HG03460 (cell line): Measurements from ENCODE around the gene HNRNPH3.
"Not testable (repeated sequence)": the region's sequence is repeated elsewhere in the genome, so short reads cannot be mapped to it uniquely, and the experiment has no call there.

ENCODE experiments used
- ATAC-seq: cut with Tn5 transposase; IDR thresholded peaks from one replicate; pipeline ENCODE4 v1.9.1; 2021; ENCODE audit not compliant: unreplicated experiment

HNRNPH3 gene, protein sequence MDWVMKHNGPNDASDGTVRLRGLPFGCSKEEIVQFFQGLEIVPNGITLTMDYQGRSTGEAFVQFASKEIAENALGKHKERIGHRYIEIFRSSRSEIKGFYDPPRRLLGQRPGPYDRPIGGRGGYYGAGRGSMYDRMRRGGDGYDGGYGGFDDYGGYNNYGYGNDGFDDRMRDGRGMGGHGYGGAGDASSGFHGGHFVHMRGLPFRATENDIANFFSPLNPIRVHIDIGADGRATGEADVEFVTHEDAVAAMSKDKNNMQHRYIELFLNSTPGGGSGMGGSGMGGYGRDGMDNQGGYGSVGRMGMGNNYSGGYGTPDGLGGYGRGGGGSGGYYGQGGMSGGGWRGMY

DNA sequence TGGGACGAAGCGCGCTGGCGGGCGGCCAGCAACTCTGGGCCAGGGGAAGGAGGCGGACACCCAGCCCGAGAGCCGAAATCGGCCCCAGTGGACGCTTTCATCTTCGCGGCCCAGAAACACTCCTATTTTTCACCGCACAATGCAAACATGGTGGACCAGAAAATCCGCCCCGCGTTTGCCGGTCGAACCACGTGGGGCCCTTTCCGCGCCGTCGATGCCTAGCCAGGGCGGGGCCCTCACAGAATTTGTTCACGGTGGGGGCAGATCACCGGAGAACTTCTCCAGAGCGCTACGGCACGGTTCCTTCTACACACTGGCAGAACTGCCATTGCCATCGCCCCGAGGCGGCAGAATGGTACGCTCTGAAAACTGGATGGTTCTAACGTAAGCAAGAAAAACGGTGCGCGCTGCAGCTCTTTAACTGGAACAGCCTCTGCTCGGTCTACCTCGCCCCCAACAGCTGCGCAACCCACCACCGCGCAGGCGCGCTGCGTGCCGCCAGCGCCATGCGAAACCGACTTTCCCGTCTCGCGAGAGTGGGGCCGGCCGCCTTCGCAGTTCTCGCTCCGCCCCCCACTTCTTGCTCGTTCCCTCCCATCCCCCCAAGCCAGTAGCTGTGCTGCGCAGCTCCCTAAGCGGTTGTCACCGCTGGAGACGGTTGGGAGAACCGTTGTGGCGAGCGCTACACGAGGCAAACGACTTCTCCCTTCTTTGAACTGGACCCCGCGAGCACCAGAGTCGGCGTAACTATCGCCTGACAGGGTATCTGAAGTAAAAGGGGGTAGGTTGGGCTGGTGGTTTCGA lies at the start of gene HNRNPH3:
TSS of gene HNRNPH3 (plus strand) at position 610 of the 804 bp plus-strand sequence. CDS start 5,158 bp downstream, outside the sequence.
- peak; percentile 75 for ATAC-seq

DNA sequence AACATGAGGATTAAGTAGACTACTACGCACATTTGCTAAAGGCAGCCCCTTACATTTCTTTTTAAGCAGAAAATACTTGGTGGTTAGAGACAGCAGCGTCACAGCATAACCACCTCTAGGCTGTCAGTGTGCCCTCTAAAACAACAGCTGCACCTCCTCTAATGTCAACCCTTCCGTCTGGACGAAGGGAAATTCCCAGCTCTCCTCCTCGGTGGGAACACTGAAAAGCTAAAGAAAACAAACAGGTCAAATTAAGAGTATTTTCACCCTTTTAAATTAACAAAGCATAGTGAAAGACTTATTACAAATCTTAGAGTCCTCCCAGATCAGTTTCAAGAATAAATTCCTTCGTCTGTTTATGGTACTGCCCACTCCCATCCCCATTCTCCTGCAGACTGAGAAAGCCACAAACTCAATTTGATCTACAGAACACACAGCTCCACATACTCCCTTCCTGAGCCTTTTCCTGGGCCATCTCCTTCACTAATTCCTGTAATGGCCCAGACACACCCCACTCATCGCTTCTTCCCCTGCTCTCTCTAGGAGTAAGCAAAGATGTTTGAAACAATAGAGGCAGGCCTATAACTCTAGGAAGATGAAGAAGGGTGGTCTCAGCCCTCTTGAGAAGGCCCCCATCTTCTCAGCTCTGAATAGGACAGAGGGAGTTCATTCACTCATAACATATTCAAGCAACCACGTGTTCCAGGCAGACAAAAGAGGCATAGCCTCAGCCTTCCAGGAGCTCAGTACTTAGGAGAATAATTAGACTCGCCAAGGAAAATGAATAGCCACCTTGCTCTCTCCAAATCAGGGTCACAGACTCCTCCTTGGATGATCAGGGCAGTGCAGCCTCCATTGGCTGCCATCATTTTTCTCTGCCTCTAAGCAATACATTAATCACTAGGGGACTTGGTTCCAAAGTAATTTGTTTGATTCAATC lies 47.5 kb upstream of the HNRNPH3 start:
- ATAC-seq: no peak

DNA sequence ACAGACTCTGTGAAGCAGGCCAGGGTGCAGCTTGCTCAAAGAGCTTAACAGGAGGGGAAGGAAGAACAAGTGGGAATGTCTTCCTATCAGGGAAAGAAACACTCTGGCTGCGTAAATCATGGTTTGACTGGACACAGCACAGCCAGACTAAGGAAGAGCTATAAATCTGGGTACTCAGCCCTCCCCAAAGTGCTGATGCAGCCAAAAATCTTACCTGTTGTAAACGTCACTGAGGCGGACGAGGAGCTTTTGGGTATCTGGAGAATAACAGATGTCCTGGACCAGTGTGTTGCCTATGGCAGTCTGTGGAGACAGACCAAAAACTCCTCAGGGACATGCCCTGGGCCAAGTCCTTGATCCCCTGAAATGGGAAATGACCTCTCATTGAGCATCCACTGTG lies 43.1 kb upstream of the HNRNPH3 start:
- ATAC-seq: no peak

DNA sequence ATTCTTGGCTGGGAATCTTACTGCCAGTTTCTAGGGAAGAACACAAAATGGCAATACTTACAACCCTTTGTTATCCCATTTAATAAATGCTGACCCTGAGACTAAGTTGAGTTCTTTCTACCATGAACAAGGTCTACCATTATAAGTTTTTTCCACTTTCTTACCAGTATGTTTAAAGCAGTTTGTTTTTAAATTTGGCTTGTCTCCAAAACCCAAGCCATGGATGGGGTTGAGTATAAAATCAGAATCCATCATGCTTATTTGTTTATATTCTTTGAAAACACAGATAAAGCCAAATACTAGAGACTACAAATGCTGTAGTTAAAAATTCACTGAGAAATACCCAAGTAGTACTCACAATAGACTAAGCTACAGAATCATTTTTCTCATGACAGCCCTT lies 41.1 kb upstream of the HNRNPH3 start:
- ATAC-seq: no peak

DNA sequence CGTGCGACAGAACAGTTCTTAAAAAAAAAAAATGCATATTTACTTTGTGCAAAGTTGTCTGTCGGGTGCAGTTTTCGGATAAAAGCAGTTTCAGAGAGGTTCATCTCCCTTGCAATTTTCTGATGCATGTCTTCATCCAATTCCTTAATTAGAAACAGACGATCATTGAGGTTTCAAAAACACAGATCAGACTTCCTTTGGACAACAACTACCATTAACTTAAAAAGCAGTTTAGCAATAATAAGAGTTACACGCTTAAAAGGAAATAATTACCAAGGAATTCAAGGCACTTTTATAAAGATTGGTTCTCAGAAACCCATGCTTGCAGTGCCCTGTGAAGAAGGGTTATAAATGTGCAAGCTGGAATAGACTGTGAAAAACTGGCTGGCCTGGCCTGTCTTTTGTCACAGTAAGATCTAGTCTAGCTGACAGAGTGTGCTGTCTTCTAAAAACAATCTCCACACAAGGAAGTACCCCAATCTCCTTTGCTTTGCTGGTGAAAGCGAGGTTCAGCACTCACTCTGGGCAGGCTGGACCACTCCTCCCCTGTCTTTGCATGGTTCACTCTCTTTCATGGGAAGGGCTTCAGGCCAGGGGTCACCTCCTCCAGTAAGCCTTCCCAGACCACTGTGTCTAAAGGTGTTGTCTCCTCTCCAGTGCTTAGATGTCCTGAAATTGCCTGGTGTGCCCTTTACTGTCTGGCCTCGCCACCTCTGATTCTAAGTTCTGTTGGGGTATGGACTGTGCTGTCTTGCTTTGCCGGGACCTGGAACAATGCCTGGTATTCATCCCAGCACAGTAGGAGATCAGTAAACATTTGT lies 34.8 kb upstream of the HNRNPH3 start:
- ATAC-seq: no peak

DNA sequence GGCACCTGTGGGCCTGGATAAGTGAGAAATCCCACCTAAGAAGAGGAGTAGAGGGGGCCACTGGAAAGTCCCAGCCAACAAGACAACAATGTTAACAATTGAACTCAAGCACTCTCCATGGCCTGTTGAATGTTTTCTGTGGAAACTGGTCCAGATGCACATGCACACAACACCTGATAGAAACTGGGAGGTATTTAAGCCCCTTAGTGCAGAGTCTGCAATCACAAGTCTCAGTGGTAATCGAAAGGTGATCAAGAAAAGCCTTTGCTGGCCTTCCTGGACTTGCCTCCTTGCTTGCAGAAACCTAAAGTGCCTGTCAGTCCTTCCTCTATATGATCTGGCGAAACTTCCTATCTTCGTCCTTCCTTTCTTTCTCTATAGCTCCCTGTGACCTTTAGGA lies 30.6 kb upstream of the HNRNPH3 start:
- ATAC-seq: no peak

DNA sequence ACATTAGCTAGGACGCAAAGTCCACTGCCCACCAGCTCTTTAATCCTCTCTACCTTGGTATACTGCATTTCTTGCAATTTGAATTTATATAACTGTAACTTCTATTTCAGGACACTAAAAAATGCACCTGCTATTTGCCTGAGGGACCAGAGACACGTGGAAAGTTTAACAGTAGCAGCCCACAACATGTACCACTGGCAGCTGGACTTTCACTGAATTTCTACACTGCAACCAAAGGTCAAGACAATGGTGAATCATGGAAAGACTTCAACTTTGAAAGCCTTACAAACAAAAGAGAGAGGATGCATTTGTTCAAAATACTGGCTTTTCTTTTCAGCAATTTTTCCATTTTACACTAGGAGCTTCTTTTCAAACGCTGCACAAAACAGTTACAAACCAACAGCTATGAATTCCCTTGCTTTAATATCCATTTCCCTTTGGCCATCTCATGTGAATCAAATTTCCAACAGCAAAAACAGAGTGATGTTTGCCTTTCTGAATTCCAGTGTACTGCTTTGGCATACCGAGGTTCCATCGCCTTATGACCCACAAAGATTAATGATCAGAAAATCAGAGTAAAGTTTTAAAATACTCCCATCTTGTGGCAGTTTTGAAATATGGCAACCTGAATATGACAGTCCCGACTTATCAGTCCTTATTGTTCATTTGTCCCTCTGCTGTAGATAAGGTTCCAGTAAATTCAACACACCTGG lies 29.9 kb upstream of the HNRNPH3 start:
- ATAC-seq: peak; percentile 55

DNA sequence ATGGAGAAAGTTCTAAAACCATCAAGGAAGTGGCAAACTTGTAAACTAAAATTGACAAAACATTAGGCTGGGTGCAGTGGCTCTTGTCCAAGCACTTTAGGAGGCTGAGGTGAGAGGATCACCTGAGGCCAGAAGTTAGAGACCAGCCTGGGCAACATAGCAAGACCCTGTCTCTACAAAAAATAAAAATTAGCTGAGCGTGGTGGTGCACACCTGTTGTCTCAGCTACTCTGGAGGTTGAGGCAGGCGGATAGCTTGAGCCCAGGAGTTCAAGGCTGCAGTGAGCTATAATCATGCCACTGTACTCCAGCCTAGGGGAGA lies 29.4 kb upstream of the HNRNPH3 start:
- ATAC-seq: no peak

DNA sequence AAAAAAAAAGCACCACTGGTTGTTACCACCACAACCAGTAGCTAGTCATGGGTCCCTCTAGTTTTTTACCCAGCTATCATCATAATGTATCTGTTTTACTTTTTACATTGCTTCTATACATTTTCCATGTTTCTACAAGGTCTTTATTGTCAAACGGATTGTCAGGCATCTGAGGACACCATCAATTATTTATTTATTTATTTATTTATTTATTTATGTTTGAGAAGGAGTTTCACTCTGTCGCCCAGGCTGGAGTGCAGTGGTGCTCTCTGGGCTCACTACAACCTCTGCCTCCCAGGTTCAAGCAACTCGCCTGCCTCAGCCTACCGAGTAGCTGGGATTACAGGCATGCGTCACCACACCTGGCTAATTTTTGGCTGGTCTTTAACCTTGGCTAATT lies 29.0 kb upstream of the HNRNPH3 start:
- no peak for ATAC-seq

DNA sequence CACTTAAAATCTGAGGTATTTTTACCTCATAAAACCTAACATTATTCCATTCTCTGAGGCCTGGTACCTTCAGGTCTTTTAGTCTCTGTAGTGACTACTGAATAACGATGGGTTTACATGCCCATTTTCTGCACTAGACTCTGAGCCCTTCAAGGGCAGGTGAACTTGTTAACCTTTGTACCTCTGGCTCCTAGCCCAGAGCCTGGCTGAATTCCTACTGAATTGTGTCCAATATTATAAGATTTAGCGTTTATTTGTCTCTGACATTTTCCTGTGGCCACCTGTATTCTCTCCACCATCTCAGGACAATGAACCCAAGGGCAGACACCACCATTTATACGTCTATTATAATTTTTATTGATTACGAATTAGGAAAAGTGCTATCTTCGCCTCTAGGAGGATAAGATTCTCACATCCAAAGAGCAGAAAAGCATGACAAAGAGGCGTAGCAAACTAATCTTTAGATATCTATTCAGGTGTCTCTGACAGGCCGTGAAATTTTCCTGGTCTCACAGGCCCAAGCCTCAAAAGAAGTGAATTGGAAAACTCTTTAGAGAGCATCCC lies 27.9 kb upstream of the HNRNPH3 start:
- ATAC-seq: no peak

DNA sequence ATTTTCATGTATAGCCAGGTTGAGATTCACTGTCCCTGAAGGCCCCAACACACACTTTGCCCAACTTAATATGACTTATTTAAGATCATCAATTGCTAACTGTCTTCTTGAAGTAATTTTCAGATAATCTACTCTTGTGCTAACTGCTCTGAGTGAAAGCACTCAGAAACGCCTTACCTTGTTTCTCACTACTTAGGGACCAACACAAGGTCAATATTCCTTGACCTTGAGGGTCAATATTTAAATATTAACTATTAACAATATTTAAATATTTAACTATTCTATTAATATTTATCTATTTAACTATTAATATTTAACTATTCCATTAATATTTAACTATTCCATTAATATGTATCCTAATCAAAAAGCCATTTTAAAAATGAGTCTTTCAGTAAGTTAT lies 26.0 kb upstream of the HNRNPH3 start:
- no peak for ATAC-seq

DNA sequence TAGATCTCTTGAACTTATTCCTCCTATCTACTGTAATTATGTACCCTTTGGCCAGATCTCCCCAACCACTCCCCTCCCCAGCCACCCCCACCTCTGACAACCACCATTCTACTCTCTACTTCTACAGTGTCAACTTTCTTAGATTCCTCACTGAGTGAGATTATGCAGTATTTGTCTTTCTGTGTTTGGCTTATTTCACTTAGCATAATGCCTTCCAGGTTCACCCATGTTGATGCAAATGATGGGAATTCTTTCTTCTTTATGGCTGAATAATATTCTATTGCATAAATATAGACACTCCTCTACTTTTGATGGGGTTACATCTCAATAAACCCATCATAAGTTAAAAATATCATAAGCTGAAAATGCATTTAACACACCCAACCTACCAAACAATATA lies 21.3 kb upstream of the HNRNPH3 start:
- ATAC-seq: no peak

DNA sequence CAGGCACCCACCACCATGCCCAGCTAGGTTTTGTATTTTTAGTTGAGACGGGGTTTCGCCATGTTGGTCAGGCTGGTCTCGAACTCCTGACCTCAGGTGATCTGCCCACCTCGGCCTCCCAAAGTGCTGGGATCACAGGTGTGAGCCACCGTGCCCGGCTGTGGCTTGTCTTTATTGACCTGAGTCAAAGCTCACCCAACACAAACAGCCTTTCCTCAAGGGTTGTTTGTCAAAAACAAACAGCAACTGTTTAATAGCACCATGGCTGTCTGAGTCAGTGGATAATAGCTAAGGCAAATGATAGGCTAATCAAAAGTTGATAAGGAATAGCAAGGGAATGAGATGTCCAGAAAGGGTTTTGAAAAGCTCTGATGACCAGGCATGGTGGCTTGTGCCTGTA lies 16.9 kb upstream of the HNRNPH3 start:
- not testable (repeated sequence) for ATAC-seq

DNA sequence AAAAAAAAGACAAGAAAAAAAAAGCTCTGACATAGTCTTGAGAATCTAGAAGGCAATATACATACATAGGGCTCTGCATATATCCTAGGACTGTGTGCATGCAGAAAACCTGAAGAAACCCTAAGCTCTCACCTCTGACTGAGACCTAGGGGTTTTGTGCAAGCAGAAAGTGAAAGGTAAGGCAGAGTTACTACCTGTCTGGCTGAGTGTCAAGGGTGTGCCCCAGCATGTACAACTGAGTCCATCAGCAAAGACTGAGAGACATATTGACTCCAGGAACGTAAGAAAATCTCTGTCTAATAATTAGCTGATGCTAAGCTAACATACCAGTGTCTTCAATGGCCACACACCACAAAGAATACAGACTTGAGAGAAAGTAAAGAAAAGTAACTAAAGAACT lies 16.3 kb upstream of the HNRNPH3 start:
- ATAC-seq: no peak

DNA sequence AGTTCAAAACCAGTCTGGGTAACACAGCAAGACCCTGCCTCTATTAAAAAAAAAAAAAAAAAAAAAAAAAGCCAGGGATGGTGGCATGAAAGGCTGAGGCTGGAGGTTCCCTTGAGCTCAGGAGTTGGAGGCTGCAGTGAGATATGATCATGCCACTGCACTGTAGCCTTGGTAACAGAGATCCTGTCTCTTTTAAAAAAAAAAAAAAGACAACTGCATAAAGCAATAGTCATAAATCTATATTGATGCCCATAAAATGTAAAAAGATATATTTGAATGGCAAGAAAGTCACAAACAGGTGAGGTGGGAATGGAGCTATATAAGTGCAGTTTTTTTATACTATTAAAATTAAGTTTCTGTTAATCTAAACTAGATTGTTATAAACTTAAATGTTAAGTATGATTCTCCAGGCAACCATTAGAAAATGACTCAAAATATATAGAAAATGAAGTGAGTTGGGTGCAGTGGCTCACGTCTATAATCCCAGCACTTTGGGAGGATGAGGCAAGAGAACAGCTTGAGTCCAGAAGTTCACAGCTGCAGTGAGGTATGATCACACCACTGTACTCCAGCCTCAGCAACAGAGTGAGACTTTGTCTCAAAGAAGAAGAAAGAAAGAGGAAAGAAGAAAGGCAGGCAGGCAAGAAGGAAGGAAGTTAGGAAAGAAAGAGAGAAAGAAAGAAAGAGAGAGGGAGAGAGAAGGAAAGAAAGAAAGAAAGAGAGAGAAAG lies 13.4 kb upstream of the HNRNPH3 start:
- no peak for ATAC-seq

DNA sequence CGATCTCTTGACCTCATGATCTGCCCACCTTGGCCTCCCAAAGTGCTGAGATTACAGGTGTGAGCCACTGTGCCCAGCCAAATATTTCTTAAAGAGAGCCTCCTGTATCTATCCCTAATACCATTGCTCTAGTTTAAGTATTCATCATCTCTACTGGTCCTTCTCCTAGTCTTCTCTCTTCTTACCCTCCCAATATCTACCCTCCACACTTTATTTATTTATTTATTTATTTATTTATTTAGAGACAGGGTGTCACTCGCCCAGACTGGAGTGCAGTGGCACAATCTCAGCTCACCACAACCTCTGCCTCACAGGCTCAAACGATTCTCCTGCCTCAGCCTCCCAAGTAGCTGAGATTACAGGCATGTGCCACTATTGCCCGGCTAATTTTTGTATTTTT lies 7.5 kb upstream of the HNRNPH3 start:
- ATAC-seq: not testable (repeated sequence)

DNA sequence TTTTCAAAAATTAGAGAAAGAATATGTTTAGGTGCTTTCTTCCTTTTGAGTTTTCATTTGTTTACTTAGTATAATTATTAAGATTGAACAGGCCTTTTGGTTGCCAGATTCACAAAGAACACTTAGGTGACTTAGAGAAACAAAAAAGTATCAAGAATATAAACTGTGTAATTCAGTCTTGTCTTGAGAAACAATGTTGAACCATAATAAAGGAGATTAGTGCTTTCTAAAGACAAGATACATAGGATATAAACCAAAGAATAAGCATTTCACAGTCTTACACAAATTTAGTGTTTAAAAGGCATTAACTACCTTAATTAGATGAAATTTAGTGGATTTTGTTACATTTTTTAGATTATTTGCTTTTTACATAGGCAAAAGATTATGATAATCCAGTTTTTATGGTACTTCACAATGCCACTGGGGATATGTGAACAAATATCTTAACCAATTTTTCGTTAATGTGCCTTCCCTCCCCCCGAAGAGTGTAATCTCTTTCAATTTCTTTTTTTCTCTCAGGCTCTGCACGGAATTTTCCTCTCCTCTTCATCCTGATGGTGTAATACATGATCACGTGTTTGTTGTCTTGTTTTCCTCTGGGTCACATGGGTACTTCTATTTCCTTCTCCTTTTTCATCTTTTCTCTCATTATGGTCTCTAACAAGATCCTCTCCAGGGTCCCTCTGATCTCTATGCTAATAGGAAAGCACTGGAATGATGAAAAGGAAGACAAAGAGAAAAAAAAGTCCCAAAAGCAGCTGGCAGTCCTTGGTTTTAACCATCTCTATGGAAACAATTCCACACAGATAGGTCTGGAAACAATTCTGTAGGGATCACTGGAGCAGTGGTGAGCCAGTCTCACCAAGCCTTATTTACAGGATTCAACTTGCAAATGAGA lies 3.7 kb upstream of the HNRNPH3 start:
- ATAC-seq: no peak

DNA sequence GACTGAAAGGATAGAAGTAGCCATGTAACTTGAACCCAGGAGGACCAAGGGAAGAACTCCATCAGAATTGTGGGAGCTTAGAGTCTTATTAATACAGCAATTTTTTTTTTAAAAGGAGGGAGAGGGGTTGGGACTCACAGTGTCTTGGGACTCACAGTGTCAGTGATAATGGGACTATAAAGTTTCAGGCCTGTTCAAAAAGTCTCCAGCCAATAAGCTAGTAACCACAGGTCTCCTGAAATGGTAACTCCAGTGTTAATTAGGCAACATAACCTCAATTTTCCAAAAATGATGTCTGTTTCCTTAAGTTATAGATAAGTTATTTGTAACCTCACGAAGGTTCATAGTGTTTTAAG lies 2.4 kb upstream of the HNRNPH3 start:
- ATAC-seq: no peak
